GM03348 (cell line): Measurements from ENCODE around the gene LAMA5.

Experiments used
- DNase-seq: peaks from one replicate; pipeline ENCODE4 v3.0.0; 2012; ENCODE audit warnings: low spot score

LAMA5 gene

DNA sequence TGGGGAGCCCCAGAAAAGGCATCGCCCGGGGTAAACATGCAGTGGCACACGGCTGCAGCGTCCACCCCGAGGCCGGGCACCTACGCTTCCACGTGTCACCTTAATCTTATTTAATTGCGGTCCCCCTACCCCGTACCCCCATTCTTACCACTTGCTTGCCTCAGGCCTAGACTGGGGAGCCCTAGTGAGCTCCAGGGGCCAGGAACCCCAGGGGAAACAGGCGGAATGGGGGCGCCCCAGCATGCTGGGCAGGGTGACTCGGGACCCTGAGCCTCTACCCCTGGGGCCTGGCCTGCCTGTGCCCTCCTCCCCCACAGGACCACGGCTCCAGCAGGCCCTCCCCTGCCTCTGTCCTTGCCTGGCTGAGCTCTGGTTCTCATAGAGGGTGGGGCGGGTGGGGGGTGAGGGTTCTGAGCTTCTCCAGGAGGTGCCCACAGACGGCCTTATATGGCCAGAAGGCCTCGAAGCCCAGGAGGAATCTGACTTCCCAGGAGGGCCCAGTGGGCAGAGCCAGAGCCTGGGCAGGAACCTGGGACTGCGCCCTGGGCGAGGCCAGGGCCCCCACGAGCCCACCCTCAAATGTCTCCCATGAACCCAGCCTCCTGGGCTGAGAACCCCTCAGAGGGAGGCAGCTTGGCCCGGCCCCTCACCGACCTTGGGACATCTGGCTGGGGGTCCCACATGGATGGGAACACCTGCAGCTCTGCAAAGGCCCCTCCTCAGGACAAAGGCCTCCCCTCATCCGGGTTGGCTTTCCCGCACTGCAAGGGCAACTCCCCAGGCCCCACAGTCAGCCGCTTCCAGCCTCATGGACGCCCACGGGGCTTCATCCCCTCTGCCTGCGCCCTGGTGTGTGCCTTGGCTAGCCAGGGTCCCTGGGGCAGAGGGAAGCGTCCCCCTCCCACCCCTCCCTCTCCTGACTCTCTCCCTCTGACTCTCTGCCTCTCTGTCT lies 5.2 kb upstream of the LAMA5 start:
- no peak for DNase-seq

- DNase-seq: no peak
Measured at GRCh38 chr20:62371588-62372041, 4.5 kb upstream of the LAMA5 start.

GRCh38 chr20:62370807-62371587 lies 3.9 kb upstream of the LAMA5 start:
- no peak for DNase-seq

DNA sequence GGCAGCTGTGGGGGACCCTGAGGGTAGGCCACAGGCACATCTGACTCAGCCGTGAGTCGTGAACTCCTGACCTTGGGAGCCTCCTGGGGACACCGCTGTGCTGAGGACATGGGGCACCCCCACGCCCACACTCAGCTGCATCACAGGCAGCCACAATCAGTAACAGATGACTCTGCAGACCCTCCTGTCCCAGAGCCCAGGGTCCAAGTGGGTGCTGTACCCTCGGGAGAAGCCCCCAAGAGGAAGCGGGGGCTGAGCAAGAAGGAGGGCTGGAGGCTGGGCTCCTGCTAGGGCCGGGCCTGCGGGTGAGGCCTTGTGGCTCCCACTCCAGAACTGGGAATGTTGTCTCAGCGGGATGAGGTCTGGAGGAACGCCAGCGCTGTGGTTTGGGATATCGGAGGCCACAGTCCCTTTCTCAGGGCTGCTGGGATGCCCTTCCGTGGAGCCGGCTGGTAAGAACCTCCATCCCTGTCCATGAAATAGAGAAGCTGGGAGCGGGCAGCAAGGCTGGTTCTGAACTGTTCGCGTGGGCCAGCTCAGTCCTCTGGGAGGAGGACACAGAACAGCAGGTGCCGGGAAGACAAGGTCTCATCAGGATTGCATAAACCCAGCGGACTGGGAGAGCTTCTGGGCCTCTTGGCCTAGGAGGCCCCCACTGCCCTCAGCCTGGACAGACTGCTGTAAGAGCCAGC lies 3.1 kb upstream of the LAMA5 start:
- DNase-seq: peak; percentile 83

DNA sequence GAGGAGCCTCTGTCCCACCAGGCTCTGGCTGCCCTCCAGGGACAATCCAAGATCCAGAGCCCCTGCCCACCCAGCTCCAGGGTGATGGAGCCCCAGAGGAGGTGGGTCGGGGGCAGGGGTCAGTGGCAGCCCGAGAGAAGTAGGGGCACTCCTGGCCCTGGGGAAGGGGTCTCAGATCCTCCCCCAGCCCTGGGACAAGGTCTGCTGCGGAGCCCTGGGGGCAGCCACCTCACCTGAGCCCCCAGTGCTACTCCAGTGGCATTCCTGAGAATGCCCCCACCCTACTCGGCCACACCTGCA lies 2.7 kb upstream of the LAMA5 start:
- DNase-seq: no peak

- peak; percentile 70 for DNase-seq
Measured at GRCh38 chr20:62368976-62369814, 2.1 kb upstream of the LAMA5 start.

- no peak for DNase-seq
Measured at GRCh38 chr20:62368392-62368975, 1.4 kb upstream of the LAMA5 start.

DNA sequence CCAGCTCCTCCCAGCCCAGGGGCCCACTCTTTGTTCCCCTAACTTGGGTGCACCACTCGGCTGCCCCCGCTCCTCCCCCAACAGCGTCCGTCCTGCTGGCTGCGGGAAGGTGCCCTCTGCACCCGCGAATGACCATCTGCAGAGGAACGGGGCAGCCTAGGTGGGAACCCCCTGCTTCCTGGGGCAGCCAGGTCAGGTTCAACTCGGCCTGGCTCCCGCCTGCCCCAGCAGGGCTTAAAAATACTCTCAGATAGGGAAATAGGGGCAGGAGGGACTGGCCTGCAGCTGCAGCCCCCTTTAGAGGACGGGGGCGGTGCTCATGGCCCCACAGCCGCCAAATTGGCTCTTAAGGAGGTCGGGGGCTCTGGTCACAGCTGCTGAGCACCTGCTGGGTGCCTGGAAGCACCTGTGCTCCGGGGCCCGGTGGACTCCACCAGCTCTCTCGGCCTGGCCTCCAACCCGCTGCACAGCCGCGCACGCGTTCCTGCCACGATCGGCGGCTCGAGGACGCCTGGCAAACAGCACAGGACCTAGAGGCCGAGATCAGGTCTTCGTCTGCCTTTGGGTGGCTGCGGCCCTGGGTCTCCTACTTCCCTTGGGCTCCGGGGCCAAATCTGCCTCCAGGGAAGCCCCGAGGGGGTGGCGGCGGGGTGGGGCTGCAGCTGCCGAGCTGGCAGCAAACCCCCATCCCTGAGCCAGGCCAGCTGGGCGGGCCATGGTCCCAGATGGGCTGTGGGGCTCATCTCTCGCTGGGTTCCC lies 700 bp upstream of the LAMA5 start:
- no peak for DNase-seq

GRCh38 chr20:62366370-62367135 lies 559 bp downstream of the LAMA5 start:
- DNase-seq: no peak

- DNase-seq: no peak
Measured at GRCh38 chr20:62365814-62366369, 1.2 kb downstream of the LAMA5 start.

- no peak for DNase-seq
Measured at GRCh38 chr20:62364911-62365736, 2.0 kb downstream of the LAMA5 start.

- DNase-seq: no peak
Measured at GRCh38 chr20:62363920-62364851, 2.9 kb downstream of the LAMA5 start.

- DNase-seq: no peak
Measured at GRCh38 chr20:62362991-62363919, 3.9 kb downstream of the LAMA5 start.

GRCh38 chr20:62362590-62362940 lies 4.5 kb downstream of the LAMA5 start:
- DNase-seq: no peak

DNA sequence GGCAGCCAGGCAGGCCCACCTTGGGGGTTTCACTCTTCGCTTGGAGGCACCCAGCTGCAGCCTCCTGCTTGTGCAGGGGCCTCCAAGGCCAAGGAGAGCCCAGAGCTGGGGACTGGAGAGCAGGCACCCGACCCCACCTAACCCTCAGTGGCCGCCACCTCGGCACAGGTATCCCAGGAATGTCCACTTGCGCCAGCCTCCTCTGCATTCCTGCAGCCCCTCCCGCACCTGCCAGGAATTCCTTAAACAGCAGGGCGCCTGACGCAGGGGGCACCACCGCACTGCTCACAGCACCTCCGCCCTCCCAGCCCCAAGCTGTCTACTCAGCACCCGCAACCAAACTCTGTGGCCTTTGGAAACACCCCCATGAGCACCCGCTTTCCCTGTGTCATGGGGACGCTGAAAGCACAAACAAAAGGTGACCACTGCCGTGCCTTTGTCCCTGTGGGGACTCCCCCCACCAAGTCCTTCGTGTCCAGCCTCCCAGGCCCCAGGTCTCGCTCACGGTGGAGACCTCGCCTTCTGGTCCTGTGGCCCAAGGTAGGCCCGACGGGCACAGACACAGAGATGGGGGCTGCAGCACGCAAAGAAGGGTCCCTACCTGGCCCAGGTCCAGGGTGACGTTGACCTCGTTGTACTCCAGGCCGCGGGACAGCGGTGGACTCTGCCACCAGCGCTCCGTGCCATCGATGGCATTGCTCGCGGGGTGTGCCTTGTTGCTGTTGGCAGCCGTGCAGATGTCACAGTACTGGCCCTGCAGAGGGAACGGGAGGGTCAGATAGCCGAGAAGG lies 5.1 kb downstream of the LAMA5 start:
- DNase-seq: no peak
